ENCODE data around the gene DPH2.

DPH2 gene

DNA sequence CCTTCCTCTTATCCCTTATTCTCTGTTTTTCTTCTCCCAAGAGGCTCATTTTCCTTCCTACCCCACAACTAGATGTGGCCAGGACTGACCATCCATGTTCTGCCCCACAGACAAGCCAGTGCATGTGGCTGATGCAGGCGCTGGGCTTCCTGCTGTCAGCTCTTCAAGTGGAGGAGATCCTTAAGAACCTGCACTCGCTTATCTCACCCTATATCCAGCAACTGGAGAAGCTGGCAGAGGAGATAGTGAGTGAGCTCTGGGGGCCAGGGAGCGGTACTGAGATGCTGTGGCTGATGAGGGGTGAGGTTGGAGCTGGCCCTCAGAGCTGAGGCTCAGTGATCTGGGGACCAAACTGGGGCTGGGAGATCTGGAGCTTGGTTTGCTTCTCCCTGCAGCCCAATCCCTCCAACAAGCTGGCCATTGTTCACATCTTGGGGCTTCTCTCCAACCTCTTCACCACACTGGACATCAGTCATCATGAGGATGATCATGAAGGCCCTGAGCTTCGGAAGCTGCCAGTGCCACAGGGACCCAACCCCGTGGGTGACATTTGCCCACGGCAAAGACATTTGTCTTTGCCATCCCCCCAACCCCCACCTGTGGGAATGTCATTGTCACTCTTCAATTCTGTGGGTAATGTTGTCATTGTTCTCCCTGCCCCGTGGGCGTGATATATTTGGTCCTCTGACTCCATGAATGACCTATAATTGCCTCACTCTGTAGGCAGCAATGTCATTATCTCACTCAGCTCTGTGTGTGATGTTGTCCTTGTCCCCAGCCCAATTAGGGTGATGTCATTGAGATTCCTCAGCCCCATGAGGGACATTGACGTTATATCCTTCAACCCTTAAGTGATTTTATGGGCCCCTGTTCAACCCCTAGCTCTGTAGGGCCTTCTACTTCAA is 11.2 kb upstream of the DPH2 start:
- intact Hi-C loops (cut with DNase I), result no loop called here
- peak in 7 of 42 donors; percentile 35 to 75 (median 44) for DNase-seq

DNA sequence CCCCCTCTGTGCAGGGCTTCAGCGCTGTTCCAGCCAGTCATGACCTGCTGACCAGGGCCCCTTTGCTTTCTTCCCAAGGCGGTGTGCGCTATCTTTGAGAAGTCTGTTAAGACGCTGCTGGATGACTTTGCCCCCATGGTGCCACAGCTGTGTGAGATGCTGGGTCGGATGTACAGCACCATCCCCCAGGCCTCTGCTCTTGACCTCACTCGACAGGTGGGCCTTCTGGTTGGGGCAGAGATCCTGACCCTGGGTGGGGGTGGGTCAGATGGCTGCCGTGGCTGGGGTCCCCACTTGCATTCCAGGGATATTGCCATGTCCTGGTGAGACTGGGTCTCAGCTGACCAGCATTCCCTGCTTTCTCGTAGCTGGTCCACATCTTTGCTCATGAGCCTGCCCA is 9.0 kb upstream of the DPH2 start:
- intact Hi-C loops (cut with DNase I), result no loop called here
- no peak for DNase-seq

GRCh38 chr1:43961692-43962091 is 8.1 kb upstream of the DPH2 start:
- peak in 1 of 42 donors; percentile 57 for DNase-seq
- intact Hi-C loops (cut with DNase I), result no loop called here

- intact Hi-C loops (cut with DNase I), result no loop called here
- peak in 21 of 42 donors; percentile 32 to 86 (median 60) for DNase-seq
Measured at GRCh38 chr1:43962324-43962723, 7.5 kb upstream of the DPH2 start.

- DNase-seq, result no peak
- intact Hi-C loops (cut with DNase I), result no loop called here
Measured at GRCh38 chr1:43963006-43963405, 6.8 kb upstream of the DPH2 start.

- intact Hi-C loops (cut with DNase I), result no loop called here
- DNase-seq, result no peak
Measured at GRCh38 chr1:43963890-43964289, 5.9 kb upstream of the DPH2 start.

GRCh38 chr1:43965316-43965715 is 4.5 kb upstream of the DPH2 start:
- intact Hi-C loops (cut with DNase I), result no loop called here
- peak in 9 of 42 donors; percentile 24 to 72 (median 46) for DNase-seq

DNA sequence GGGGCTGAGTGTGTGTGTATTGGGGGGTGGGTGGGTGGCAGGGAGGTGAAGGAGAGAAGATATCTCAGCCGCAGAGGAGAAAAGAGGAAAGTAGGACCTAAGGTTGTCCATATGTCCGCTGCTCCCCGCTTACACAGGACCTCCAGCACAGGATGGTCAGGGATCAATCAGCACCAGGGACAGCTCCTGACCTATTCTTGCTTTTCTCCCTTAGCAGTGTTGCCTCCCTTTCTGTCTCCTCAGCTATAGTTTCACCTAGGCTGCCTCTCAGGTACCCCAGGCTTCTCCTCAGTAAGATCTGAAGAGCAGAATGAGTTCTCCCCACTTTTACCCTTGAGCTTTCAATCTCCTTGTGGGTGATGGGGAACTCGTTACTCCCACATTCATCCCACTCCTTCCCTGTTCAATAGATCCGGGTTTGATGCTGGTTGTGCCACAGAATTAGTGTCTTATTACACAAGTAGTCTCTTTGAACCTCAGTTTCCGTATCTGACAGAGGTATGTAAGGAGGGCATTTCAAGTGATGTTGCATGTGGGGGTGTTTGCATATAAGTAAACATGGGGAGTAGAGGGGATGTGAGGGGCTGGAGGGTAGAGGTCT is 1.4 kb upstream of the DPH2 start:
- intact Hi-C loops (cut with DNase I), result no loop called here

DNA sequence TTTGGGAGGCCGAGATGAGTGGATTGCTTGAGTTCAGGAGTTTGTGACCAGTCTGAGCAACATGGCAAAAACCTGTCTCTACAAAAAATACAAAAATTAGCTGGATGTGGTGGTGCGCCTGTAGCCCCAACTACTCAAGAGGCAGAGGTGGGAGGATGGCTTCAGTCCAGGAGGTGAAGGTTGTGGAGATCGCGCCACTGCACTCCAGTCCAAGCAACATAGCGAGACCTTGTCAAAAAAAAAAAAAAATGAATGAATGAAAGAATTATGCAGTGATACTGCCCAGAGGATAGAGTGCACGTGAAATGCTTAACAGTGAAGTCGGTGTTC is 429 bp upstream of the DPH2 start:
- peak in 1 of 42 donors; percentile 9 for DNase-seq
- intact Hi-C loops (cut with DNase I), result no loop called here

More for the DNA sequence above, 1.4 kb upstream of the DPH2 start:
- peak in 1 of 42 donors; percentile 69 for DNase-seq

DNA sequence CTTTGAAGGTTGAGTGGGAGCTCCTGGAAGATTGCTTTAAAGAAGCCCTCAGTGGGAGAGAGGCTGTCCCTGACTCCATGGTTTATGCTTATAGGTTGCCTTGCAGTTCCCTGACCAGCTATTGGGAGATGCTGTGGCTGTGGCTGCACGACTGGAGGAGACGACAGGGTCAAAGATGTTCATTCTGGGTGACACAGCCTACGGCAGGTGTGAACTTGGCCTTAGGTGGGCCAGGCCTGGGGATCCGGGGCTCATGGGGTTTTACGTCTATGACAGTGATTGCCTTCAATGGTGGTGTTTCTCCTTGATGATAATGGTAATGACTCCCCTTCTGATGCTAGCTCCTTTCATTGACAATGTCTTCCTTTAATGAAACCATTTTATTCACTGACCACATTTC is 692 bp downstream of the DPH2 start:
- intact Hi-C loops (cut with DNase I), result no loop called here
- DNase-seq, result no peak

DNA sequence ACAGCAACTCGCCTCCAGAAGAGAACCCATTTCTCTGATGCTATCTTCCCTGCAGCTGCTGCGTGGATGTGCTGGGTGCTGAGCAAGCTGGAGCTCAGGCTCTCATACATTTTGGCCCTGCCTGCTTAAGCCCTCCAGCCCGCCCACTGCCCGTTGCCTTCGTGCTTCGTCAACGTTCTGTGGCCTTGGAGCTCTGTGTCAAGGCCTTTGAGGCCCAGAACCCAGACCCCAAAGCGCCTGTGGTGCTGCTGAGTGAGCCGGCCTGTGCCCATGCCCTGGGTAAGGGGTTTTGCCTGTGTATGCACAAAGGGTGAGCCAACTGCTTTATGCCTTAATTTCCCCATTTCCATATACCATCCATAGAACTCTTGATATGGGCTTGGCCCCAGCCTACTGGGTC is 1.1 kb downstream of the DPH2 start:
- DNase-seq, result no peak
- intact Hi-C loops (cut with DNase I), result no loop called here

DNA sequence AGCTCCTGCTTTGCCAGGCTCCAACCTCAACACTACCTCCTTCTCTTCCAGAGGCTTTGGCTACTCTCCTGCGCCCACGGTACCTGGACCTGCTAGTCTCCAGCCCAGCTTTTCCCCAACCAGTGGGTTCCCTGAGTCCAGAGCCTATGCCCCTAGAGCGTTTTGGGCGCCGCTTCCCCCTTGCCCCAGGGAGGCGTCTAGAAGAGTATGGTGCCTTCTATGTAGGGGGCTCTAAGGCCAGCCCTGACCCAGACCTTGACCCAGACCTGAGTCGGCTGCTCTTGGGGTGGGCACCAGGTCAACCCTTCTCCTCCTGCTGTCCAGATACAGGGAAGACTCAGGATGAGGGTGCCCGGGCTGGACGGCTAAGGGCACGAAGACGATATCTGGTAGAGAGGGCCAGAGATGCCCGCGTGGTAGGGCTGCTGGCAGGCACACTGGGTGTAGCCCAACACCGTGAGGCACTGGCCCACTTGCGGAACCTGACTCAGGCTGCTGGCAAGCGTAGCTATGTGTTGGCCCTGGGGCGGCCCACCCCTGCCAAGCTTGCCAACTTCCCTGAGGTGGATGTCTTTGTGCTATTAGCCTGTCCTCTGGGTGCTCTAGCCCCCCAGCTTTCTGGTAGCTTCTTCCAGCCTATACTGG is 1.6 kb downstream of the DPH2 start:
- intact Hi-C loops (cut with DNase I), result no loop called here

DNA sequence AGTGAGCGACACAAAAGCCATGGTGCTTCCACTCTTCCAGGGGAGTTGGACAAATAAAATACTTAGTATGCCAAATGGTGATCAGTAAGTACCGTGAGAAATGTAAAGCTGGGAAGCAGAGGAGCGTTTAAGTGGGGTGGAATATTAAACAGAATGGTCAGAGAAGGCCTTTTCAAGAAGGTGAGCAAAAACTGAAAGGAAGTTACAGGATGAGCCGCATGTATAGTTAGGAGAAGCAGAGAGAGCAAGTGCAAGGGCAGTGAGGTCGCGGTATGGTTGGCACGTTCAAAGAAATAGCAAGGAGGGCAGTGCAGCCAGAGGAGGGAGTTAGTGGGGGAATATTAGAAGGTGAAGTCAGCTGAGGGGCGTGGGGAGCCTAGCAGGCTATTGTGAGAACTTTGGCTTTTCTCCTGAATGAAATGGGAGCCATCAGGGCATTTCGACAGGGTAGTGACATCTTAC is 4.2 kb downstream of the DPH2 start:
- DNase-seq, result no peak
- intact Hi-C loops (cut with DNase I), result loop anchor here (1.0 kb wide), 1 partner anchor 28 kb away; the partner anchor contains the start of gene IPO13

More for the DNA sequence above, 1.6 kb downstream of the DPH2 start:
- DNase-seq, result no peak

GRCh38 chr1:43974443-43975248 is 4.8 kb downstream of the DPH2 start, which contains the start of gene ATP6V0B:
TSS of gene ATP6V0B (plus strand) at chr1:43974960. CDS start at chr1:43975041, 81 bp downstream.
- intact Hi-C loops (cut with DNase I), result loop anchor here (1.0 kb wide), 1 partner anchor 28 kb away; the partner anchor contains the start of gene IPO13
- peak; percentile 96 to 100 (median 99) for DNase-seq

- intact Hi-C loops (cut with DNase I), result no loop called here
Measured at GRCh38 chr1:43975249-43975961, 5.6 kb downstream of the DPH2 start.

GRCh38 chr1:43976045-43976444 is 6.2 kb downstream of the DPH2 start:
- no peak for DNase-seq
- intact Hi-C loops (cut with DNase I), result no loop called here

More at GRCh38 chr1:43975249-43975961, 5.6 kb downstream of the DPH2 start:
- peak in 28 of 42 donors; percentile 27 to 69 (median 52) for DNase-seq

- no peak for DNase-seq
- intact Hi-C loops (cut with DNase I), result no loop called here
Measured at GRCh38 chr1:43976890-43977289, 7.1 kb downstream of the DPH2 start.
